NOMO-1 (cell line): ENCODE results near the gene EHBP1L1.

ENCODE experiments used
- DNase-seq, 2 experiments: peaks; one replicate each; lab custom pipeline; 2025; ENCODE audit not compliant: unreplicated experiment in 2 of 2; lab: John Stamatoyannopoulos, UW

The EHBP1L1 gene

GRCh38 chr11:65613091-65613928 is 37.5 kb downstream of the EHBP1L1 start:
- no peak for DNase-seq

GRCh38 chr11:65615229-65615949 is 39.5 kb downstream of the EHBP1L1 start, which contains the start of gene PCNX3:
Gene PCNX3, plus strand, starts transcription at chr11:65615776. Its CDS starts 536 bp downstream, at chr11:65616312.
- DNase-seq = peak; percentile 100

GRCh38 chr11:65615950-65616574 is 40.2 kb downstream of the EHBP1L1 start:
- peak in 1 of 2 experiments; percentile 35 for DNase-seq

- DNase-seq = no peak
Observed at GRCh38 chr11:65616575-65617001, 40.7 kb downstream of the EHBP1L1 start.

GRCh38 chr11:65617136-65617850 is 41.4 kb downstream of the EHBP1L1 start:
- DNase-seq = no peak

GRCh38 chr11:65617990-65618751 is 42.3 kb downstream of the EHBP1L1 start:
- DNase-seq = no peak

- DNase-seq = no peak
Observed at GRCh38 chr11:65618763-65619162, 42.9 kb downstream of the EHBP1L1 start.

GRCh38 chr11:65619281-65619928 is 43.6 kb downstream of the EHBP1L1 start:
- no peak for DNase-seq

- no peak for DNase-seq
Observed at GRCh38 chr11:65620666-65621065, 44.8 kb downstream of the EHBP1L1 start.

GRCh38 chr11:65621460-65621859 is 45.6 kb downstream of the EHBP1L1 start:
- no peak for DNase-seq

- DNase-seq = no peak
Observed at GRCh38 chr11:65622011-65622410, 46.2 kb downstream of the EHBP1L1 start.

- DNase-seq = no peak
Observed at GRCh38 chr11:65623177-65623576, 47.3 kb downstream of the EHBP1L1 start.

- DNase-seq = no peak
Observed at GRCh38 chr11:65623852-65624616, 48.2 kb downstream of the EHBP1L1 start.

- no peak for DNase-seq
Observed at GRCh38 chr11:65624931-65625627, 49.2 kb downstream of the EHBP1L1 start.

- peak; percentile 15 to 22 for DNase-seq
Observed at GRCh38 chr11:65625628-65626342, 49.9 kb downstream of the EHBP1L1 start.

GRCh38 chr11:65627202-65627601 is 51.3 kb downstream of the EHBP1L1 start:
- no peak for DNase-seq

- DNase-seq = no peak
Observed at GRCh38 chr11:65629579-65629978, 53.7 kb downstream of the EHBP1L1 start.

GRCh38 chr11:65630215-65630614 is 54.4 kb downstream of the EHBP1L1 start:
- no peak for DNase-seq
